ENCODE measurements around the gene TMEM115. TPM values are rescaled to one million over a fixed set of nuclear protein-coding genes. Genes with fewer than 3 reads are reported as not detected.

Gene TMEM115, protein sequence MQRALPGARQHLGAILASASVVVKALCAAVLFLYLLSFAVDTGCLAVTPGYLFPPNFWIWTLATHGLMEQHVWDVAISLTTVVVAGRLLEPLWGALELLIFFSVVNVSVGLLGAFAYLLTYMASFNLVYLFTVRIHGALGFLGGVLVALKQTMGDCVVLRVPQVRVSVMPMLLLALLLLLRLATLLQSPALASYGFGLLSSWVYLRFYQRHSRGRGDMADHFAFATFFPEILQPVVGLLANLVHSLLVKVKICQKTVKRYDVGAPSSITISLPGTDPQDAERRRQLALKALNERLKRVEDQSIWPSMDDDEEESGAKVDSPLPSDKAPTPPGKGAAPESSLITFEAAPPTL
- 24.9 TPM for total RNA-seq
- long read RNA-seq, transcript TMEM115-201 (2 exons, 2,197 nt) = major isoform, 136 of 139 reads
- long read RNA-seq, partial matches to known transcripts = 0 of 139 reads
- long read RNA-seq, other reads (novel, unspliced or antisense) = 3 of 139 reads

DNA sequence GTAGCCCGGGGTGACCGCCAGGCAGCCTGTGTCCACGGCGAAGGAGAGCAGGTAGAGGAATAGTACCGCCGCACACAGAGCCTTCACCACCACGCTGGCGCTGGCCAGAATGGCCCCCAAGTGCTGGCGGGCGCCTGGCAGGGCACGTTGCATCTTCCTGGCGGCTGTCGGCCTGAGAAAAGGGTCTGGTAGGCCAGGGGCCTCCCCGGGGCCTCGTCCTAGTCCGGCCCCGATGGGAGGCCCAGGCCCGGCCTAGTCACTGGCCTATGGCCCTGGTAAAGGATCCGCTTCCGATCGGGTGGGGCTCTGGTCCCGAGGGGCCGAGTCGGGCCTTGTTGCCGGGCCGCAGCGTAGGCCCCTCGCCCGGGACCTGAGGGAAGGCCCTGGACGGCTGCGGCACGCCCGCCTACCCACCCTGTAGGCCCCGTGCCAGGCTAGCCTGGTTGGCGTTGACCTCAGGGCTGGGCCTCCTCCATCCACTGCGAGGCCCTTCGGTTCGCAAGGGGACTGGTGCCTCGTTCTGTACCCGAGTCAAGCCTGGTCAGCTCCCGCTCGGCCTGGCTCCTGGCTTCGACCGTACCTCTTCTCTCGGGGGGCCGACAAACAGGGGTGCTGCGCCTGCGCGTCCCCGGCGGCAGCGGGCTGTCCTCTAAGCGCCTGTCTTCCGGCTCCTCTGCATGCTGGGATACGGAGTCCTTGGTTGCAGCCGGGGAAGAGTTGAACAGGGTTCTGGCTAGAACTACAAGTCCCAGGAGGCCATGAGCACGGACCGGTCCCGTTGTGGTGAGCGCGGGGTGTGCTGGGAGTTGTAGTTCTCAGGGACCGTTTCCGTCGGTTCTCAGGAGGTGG is at the start of gene TMEM115:
TMEM115 (minus strand) TSS at position 611 of the 849 bp plus-strand sequence; CDS start at position 153, 458 bp downstream.
- intact Hi-C loops (cut with DNase I) = no loop called here
- DNase-seq = peak; percentile 97
- peak; percentile 97 for ATAC-seq (ENCODE audit: poor library complexity)

- ATAC-seq (ENCODE audit: poor library complexity) (no peak), DNase-seq (no peak)
- intact Hi-C loops (cut with DNase I) = no loop called here
Measured at GRCh38 chr3:50408443-50408944, 49.2 kb upstream of the TMEM115 start.

- DNase-seq (no peak), ATAC-seq (ENCODE audit: poor library complexity) (no peak)
- intact Hi-C loops (cut with DNase I) = no loop called here
Measured at GRCh38 chr3:50406487-50406886, 47.2 kb upstream of the TMEM115 start.

DNA sequence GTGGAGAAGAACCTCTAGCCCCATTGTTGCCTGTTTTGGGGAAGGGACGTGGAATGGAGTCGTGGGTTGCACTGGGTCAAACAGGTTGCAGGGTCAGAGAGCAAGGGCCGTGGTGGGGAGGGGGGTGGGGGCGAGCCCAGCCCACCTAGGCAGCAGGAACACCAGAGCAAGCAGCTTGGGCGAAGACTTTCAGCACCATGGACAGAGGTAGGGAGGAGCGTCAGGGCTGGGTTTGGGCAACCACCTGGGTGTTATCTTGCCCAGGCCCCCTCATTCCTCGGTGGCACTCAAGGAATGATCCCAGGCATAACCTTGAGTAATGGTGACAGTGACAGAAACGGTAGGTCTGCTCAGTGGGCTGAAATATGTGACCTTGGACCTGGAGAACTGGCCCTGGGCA is 45.9 kb upstream of the TMEM115 start:
- ATAC-seq (ENCODE audit: poor library complexity) (no peak), DNase-seq (no peak)
- intact Hi-C loops (cut with DNase I) = no loop called here

GRCh38 chr3:50401978-50402595 is 42.8 kb upstream of the TMEM115 start:
- intact Hi-C loops (cut with DNase I) = no loop called here
- DNase-seq (no peak), ATAC-seq (ENCODE audit: poor library complexity) (no peak)

DNA sequence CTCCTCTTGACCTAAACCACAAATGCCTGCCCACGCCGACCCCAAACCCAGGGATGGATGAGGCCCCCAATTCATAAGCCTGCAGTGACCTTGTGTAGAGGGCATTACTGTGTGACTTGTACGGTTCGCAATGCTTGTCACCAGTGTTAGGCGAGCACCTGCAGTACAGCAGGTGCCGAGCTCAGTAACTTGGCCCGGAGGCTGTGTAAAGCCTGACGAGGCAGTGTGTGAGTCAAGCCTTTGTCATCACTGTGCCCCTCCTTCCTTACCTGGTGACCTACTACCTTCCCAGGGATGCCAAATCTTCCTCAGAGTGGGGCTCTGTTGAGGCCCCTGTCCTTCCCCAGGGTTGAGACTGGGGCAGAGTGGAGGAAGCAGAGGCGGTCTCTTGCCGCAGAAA is 37.2 kb upstream of the TMEM115 start:
- ATAC-seq (ENCODE audit: poor library complexity) (no peak), DNase-seq (no peak)
- intact Hi-C loops (cut with DNase I) = no loop called here

DNA sequence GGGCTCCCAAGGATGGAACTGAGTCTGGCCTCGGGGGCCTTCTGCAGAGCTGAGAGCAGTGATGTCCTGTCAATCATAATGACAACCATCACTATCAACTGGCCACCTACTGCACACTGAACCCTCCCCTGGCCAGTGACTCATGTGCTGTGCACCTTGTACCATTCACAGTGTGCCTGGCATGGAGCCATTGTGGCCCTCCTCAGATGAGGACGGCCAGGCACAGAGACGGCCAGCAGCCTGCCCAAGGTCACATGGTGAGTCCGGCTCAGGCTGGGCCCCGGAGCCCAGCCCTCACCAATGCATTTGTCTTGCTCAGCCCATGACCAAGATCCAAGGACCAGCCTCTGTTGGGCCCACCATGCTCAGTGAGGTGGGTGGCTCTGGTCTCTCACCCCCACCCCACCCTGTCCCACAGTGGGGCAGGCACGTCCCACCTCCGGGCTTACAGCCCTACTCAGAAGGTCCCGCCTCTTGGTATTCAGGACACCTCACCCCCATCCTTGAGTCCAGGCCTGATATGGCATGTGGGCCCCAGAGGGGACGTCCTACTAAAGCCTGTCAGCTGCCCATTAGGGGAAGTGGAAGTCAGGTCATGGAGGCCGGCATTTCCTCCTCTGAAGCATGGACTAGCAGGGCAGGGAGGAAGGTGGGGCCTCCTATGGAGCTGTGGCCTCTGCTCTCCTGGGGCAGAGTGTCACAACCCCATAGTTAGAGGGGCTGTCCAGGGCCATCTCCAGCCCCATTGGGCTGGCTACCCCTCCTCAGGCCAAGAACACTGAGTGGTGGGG is 35.9 kb upstream of the TMEM115 start:
- intact Hi-C loops (cut with DNase I) = no loop called here
- ATAC-seq (ENCODE audit: poor library complexity) = no peak
- no peak for DNase-seq

DNA sequence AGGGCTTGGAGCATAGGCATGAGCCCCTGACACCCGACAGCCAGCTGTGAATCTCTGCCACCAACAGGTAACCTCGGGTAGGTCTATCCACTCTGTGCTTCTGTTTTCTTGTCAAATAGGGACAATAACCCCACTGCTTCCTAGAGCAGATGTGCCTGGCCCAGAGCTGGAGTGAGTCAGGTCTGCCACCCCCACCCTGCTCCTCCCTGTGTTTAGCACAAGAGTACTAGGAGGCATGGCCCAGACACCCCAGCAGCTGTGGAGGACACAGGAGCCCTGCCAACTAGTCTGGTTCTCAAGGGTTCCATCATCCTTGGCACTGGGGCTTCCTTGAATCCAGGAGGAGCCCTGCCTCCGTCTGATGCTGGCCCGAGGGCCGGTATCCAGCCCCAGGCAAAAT is 33.7 kb upstream of the TMEM115 start:
- DNase-seq (no peak), ATAC-seq (ENCODE audit: poor library complexity) (no peak)
- intact Hi-C loops (cut with DNase I) = no loop called here

DNA sequence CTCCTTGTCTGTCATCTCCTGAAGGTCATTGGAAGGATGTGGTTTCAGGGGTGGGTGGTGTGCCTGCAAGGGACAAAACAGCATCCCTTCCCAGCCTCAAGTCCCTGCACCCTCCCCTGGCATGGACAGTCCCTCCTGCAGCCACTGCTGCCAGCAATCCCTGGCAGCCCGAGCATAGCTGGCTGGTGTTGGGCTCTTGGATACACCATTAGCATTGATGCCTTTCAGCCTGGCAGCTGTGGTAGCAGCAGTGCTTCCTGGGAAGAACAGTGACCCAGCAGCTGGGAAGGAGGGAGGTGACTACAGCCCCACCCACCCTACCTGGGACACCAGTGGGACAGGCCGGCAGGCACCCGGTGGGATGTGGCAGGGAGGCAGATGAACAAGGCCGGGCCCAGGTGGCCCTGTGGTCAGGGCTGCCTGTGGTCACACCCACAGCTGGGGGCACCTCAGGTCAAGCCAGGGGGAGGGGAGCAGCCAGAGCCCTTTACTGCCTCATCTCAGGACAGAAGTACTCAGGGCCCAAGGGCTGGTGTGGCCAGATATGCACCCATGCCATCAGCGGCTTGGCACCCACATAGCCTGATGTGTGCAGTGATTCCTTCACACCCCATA is 32.9 kb upstream of the TMEM115 start:
- ATAC-seq (ENCODE audit: poor library complexity) (peak; percentile 87), DNase-seq (peak; percentile 68)
- intact Hi-C loops (cut with DNase I) = no loop called here

GRCh38 chr3:50390508-50391224 is 31.3 kb upstream of the TMEM115 start:
- intact Hi-C loops (cut with DNase I) = no loop called here
- ATAC-seq (ENCODE audit: poor library complexity) (peak; percentile 83), DNase-seq (peak; percentile 87)

- ATAC-seq (ENCODE audit: poor library complexity) = no peak
- no peak for DNase-seq
- intact Hi-C loops (cut with DNase I) = no loop called here
Measured at GRCh38 chr3:50389414-50389767, 30.1 kb upstream of the TMEM115 start.

DNA sequence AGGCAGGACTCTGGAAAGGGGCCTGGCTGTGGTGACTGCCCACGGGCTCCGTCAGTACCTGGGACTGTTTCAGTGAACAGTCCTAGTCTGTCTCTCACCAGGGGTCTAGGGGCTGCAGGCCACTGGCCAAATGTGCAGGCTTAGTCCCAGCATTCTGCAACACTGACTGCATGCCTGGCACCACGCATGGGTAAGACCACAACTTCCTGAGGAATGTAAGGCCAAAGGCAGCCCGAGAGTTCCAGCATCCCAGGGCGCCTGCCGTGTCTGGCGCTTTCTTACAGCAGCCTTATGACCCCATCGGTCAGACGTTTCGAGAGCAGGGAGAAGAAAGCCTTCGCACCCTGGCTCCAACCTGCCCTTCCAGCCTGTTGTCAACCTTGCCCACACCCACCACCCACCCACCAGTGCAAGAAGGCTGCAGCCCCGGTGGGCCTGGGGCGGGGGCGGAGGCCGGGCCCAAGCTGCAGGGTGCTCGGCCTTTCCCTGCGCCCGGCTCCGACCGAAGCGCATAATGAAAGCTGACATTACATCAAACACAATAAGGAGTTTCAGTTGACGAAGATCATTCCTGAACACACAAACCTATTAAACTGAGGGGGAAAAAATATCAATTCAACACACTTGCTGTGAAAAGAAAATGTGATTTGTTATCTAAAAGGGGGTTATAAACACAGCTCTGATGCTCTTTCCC is 29.5 kb upstream of the TMEM115 start:
- intact Hi-C loops (cut with DNase I) = no loop called here
- DNase-seq = no peak
- no peak for ATAC-seq (ENCODE audit: poor library complexity)

DNA sequence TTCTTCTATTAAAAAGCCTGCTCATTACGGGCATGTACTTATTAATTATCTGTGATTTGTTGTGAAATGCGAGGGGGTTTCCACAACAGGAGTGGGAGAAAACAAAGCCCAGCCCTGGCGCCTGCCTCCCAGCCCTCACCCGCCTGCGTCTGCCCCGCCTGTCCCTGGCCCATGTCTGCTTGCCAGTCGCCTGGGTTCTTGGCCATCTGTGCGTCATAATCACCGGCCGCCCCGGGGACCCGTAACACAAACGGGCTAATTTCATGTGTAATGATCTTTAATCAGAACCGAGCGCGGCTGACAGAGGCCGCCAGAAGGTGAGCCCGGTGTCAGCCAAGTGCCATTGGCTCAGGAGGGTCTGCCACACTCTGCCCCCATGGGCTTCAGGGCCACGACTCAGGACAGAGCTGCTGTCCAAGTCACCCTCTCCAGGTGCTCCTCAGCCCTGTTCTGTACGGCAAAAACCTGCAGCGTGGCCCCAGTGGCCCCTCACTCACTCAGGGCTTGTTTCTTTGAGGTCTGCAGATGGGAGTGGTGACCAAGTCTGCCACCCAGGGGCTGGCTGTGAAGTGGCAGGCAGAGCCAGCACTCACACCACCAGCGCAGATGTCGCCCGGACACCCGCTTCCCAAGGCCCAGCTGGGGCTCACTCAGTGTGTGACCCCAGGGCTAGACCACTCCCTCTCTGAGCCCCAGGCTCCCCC is 28.8 kb upstream of the TMEM115 start:
- DNase-seq (no peak), ATAC-seq (ENCODE audit: poor library complexity) (no peak)
- intact Hi-C loops (cut with DNase I) = no loop called here

GRCh38 chr3:50385754-50386153 is 26.4 kb upstream of the TMEM115 start:
- DNase-seq (no peak), ATAC-seq (ENCODE audit: poor library complexity) (no peak)
- intact Hi-C loops (cut with DNase I) = no loop called here

DNA sequence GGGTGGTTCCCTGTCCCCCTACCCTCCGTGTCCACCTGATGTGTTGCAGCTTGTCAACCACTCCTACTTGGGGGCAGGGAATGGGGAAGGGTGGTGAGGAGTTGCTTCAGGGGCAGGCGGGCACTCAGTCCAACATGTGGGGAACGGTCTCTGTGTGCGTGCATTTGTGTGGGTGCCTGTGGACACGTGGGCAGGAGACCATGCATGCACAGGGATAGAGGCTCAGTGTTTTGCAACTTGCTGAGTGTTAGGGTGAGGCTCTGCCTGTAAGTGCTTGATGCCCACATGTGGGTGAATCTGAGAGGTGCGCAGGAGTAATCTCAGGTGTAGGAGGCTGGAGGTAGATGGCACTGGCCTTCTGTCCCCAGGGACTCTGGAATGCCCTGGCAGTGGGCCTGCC is 24.4 kb upstream of the TMEM115 start:
- ATAC-seq (ENCODE audit: poor library complexity) = no peak

DNA sequence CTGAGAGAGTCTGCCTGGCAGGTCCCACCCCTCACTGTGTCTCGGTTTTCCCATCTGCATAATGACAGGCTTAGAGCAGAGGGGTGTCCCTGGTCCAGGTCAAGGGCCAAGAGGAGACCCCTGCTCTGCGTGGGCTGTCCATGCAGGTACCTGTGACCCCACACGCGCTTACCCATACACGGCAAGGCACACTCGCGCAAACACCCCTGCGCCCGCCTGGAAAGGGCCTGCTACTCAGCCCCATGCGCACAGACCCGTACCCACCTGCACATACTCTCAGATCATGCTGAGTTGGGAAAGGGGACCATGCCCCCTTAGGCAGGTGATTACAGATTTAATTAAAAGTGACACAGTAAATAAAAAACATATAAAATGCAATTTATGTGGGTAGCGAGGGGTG is 23.4 kb upstream of the TMEM115 start:
- DNase-seq (no peak), ATAC-seq (ENCODE audit: poor library complexity) (no peak)
- intact Hi-C loops (cut with DNase I) = no loop called here

More for the DNA sequence above, 24.4 kb upstream of the TMEM115 start:
- intact Hi-C loops (cut with DNase I) = no loop called here
- DNase-seq = no peak
